UCSD-AML1 (cell line): ENCODE results near the gene PPRC1.

Experiments
- DNase-seq: peaks from one replicate; lab custom pipeline; 2025; ENCODE audit not compliant: unreplicated experiment; lab: John Stamatoyannopoulos, UW

The PPRC1 gene

GRCh38 chr10:102117391-102118159 lies 15.3 kb upstream of the PPRC1 start:
- peak; percentile 79 for DNase-seq

- DNase-seq = peak; percentile 58
Observed at GRCh38 chr10:102118867-102119266, 14.0 kb upstream of the PPRC1 start.

GRCh38 chr10:102119417-102120141 lies 13.3 kb upstream of the PPRC1 start:
- peak; percentile 68 for DNase-seq

GRCh38 chr10:102120142-102120990 lies 12.5 kb upstream of the PPRC1 start, which contains the start of gene LDB1:
LDB1 (minus strand) TSS chr10:102120368; CDS start chr10:102120110, 258 bp downstream.
- DNase-seq = peak; percentile 83

- DNase-seq = peak; percentile 55
Observed at GRCh38 chr10:102120991-102121738, 11.7 kb upstream of the PPRC1 start.

GRCh38 chr10:102121739-102122372 lies 11.0 kb upstream of the PPRC1 start:
- no peak for DNase-seq

GRCh38 chr10:102122450-102122849 lies 10.4 kb upstream of the PPRC1 start:
- no peak for DNase-seq

GRCh38 chr10:102123223-102123622 lies 9.6 kb upstream of the PPRC1 start:
- DNase-seq = no peak

GRCh38 chr10:102131286-102132170 lies 1.3 kb upstream of the PPRC1 start:
- DNase-seq = no peak

- no peak for DNase-seq
Observed at GRCh38 chr10:102132193-102132562, 662 bp upstream of the PPRC1 start.

GRCh38 chr10:102133373-102134195 lies 744 bp downstream of the PPRC1 start:
- peak; percentile 72 for DNase-seq

GRCh38 chr10:102134416-102134815 lies 1.6 kb downstream of the PPRC1 start:
- no peak for DNase-seq

- no peak for DNase-seq
Observed at GRCh38 chr10:102135956-102136526, 3.2 kb downstream of the PPRC1 start.

GRCh38 chr10:102139281-102140110 lies 6.7 kb downstream of the PPRC1 start:
- DNase-seq = no peak

GRCh38 chr10:102140218-102140617 lies 7.4 kb downstream of the PPRC1 start:
- no peak for DNase-seq

- DNase-seq = no peak
Observed at GRCh38 chr10:102140913-102141540, 8.2 kb downstream of the PPRC1 start.
